SK-N-SH treated with all-trans-retinoic acid at 6 μM for 48 hours (cell line): ENCODE results near the gene TXNDC11.

Source experiments
- ATAC-seq: fragments of 200-7000 bp; cut with Tn5 transposase; 3 replicates; pipeline ENCODE4 v1.9.1; 2020; ENCODE audit warnings: mild to moderate bottlenecking, moderate library complexity
- ARNTL ChIP-seq: fragments of 450-650 bp; formaldehyde crosslinking; IDR thresholded peaks from 2 replicates; pipeline ENCODE4 v1.5.0; 2020; ENCODE audit warnings: low read depth, mild to moderate bottlenecking, moderate library complexity, borderline replicate concordance
- BACH2 ChIP-seq: fragments of 250-450 bp; sonication (Bioruptor Pico); IDR thresholded peaks from 2 replicates; pipeline ENCODE4 v1.9.0; 2021; ENCODE audit warnings: mild to moderate bottlenecking, borderline replicate concordance
- ESRRG ChIP-seq: fragments of 250-450 bp; sonication (Bioruptor Pico); IDR thresholded peaks from 2 replicates; pipeline ENCODE4 v1.6.1; 2021; ENCODE audit warnings: mild to moderate bottlenecking
- GLIS3 ChIP-seq: fragments of 250-450 bp; sonication (Bioruptor Pico); IDR thresholded peaks from 2 replicates; pipeline ENCODE4 v1.5.0; 2020; ENCODE audit warnings: mild to moderate bottlenecking, moderate library complexity
- ISL1 ChIP-seq: fragments of 250-450 bp; sonication (Bioruptor Pico); IDR thresholded peaks from 2 replicates; pipeline ENCODE4 v2.1.2; 2022; ENCODE audit warnings: mild to moderate bottlenecking, moderate library complexity
- OSR1 ChIP-seq: fragments of 250-450 bp; sonication (Bioruptor Pico); IDR thresholded peaks from 2 replicates; pipeline ENCODE4 v1.8.0; 2022; ENCODE audit warnings: moderate library complexity, mild to moderate bottlenecking, inconsistent platforms
- PATZ1 ChIP-seq: fragments of 250-450 bp; sonication (Bioruptor Pico); IDR thresholded peaks from 2 replicates; pipeline ENCODE4 v1.8.0; 2020; ENCODE audit warnings: mild to moderate bottlenecking, moderate library complexity, borderline replicate concordance
- RARB ChIP-seq: fragments of 250-450 bp; sonication (Bioruptor Pico); IDR thresholded peaks from 2 replicates; pipeline ENCODE4 v1.8.0; 2021; ENCODE audit warnings: mild to moderate bottlenecking, moderate library complexity
- SNAI2 ChIP-seq: fragments of 250-450 bp; sonication (Bioruptor Pico); IDR thresholded peaks from 2 replicates; pipeline ENCODE4 v1.5.0; 2020; ENCODE audit warnings: mild to moderate bottlenecking, moderate library complexity
- TCF4 ChIP-seq: fragments of 250-450 bp; sonication (Bioruptor Pico); IDR thresholded peaks from 2 replicates; pipeline ENCODE4 v1.8.0; 2021; ENCODE audit warnings: mild to moderate bottlenecking, moderate library complexity, borderline replicate concordance
- TOX ChIP-seq: fragments of 250-450 bp; sonication (Bioruptor Pico); IDR thresholded peaks from 2 replicates; pipeline ENCODE4 v1.8.0; 2021; ENCODE audit warnings: mild to moderate bottlenecking, moderate library complexity, borderline replicate concordance
- TSHZ2 ChIP-seq: fragments of 250-450 bp; sonication (Bioruptor Pico); IDR thresholded peaks from 2 replicates; pipeline ENCODE4 v1.5.0; 2020; ENCODE audit warnings: mild to moderate bottlenecking, moderate library complexity
- ZC3H10 ChIP-seq: fragments of 250-450 bp; sonication (Bioruptor Pico); IDR thresholded peaks from 2 replicates; pipeline ENCODE4 v1.5.1; 2021; ENCODE audit warnings: mild to moderate bottlenecking, moderate library complexity
- ZFP3 ChIP-seq: fragments of 250-450 bp; sonication (Bioruptor Pico); IDR thresholded peaks from 2 replicates; pipeline ENCODE4 v1.5.0; 2020; ENCODE audit warnings: mild to moderate bottlenecking, moderate library complexity
- ZFP30 ChIP-seq: fragments of 450-650 bp; formaldehyde crosslinking; IDR thresholded peaks from 2 replicates; pipeline ENCODE4 v1.5.0; 2022; ENCODE audit warnings: mild to moderate bottlenecking, moderate library complexity
- ZNF8 ChIP-seq: fragments of 450-650 bp; formaldehyde crosslinking; IDR thresholded peaks from 2 replicates; pipeline ENCODE4 v1.5.0; 2020; ENCODE audit warnings: mild to moderate bottlenecking, moderate library complexity
- TF ChIP-seq, protein P1 (sequence below): fragments of 250-450 bp; sonication (Bioruptor Pico); IDR thresholded peaks from 2 replicates; pipeline ENCODE4 v1.8.0; 2021; ENCODE audit warnings: low read depth, mild to moderate bottlenecking, moderate library complexity, borderline replicate concordance
- TF ChIP-seq, protein P2 (sequence below): fragments of 250-450 bp; sonication (Bioruptor Pico); IDR thresholded peaks from 2 replicates; pipeline ENCODE4 v1.5.1; 2021; ENCODE audit warnings: mild to moderate bottlenecking, moderate library complexity
- TF ChIP-seq, protein P3 (sequence below): fragments of 250-450 bp; sonication (Bioruptor Pico); IDR thresholded peaks from 2 replicates; pipeline ENCODE4 v1.5.1; 2020; ENCODE audit warnings: low read depth, mild to moderate bottlenecking, moderate library complexity

The TXNDC11 gene

GRCh38 chr16:11634312-11634711, 108.3 kb downstream of the TXNDC11 start:
- TF ChIP-seq TCF4 (no peak), TSHZ2 (CRISPR knock-in tag) (no peak), ISL1 (CRISPR knock-in tag) (no peak), RARB (CRISPR knock-in tag) (no peak), GLIS3 (no peak), ZC3H10 (CRISPR knock-in tag) (no peak), ZFP3 (CRISPR knock-in tag) (no peak), ARNTL (CRISPR knock-in tag) (no peak), BACH2 (CRISPR knock-in tag) (no peak), ZFP30 (CRISPR knock-in tag) (no peak)
- TF ChIP-seq, protein P1, sequence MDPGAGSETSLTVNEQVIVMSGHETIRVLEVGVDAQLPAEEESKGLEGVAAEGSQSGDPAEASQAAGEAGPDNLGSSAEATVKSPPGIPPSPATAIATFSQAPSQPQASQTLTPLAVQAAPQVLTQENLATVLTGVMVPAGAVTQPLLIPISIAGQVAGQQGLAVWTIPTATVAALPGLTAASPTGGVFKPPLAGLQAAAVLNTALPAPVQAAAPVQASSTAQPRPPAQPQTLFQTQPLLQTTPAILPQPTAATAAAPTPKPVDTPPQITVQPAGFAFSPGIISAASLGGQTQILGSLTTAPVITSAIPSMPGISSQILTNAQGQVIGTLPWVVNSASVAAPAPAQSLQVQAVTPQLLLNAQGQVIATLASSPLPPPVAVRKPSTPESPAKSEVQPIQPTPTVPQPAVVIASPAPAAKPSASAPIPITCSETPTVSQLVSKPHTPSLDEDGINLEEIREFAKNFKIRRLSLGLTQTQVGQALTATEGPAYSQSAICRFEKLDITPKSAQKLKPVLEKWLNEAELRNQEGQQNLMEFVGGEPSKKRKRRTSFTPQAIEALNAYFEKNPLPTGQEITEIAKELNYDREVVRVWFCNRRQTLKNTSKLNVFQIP (CRISPR knock-in tag): no peak
- TF ChIP-seq, protein P2, sequence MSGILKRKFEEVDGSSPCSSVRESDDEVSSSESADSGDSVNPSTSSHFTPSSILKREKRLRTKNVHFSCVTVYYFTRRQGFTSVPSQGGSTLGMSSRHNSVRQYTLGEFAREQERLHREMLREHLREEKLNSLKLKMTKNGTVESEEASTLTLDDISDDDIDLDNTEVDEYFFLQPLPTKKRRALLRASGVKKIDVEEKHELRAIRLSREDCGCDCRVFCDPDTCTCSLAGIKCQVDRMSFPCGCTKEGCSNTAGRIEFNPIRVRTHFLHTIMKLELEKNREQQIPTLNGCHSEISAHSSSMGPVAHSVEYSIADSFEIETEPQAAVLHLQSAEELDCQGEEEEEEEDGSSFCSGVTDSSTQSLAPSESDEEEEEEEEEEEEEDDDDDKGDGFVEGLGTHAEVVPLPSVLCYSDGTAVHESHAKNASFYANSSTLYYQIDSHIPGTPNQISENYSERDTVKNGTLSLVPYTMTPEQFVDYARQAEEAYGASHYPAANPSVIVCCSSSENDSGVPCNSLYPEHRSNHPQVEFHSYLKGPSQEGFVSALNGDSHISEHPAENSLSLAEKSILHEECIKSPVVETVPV (CRISPR knock-in tag): no peak
- TF ChIP-seq, all 23 proteins: peak for 0
- ATAC-seq: no peak

DNA sequence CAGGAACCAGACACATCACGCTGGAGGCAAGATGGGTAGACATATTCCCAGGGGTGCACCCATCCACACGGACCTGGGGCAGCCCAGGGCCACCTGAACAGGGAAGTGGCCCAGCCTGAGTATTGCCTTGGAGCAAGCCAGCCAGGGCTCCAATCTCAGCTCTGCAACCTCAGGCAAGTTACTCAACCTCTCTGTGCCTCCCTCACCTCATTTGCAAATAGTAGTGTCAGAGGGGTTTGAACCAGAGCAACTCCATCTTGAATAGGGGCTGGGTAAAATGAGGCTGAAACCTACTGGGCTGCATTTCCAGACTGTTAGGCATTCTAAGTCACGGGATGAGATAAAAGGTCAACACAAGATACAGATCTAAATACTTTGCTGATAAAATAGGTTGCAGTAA, 109.5 kb downstream of the TXNDC11 start:
- TF ChIP-seq, protein P2 (CRISPR knock-in tag): no peak
- TF ChIP-seq OSR1 (CRISPR knock-in tag) (no peak), GLIS3 (no peak), TCF4 (no peak), ZNF8 (no peak), ZFP30 (CRISPR knock-in tag) (no peak), SNAI2 (CRISPR knock-in tag) (no peak), ZC3H10 (CRISPR knock-in tag) (no peak), ESRRG (no peak), RARB (CRISPR knock-in tag) (no peak), ARNTL (CRISPR knock-in tag) (no peak), PATZ1 (no peak), TOX (CRISPR knock-in tag) (no peak), TSHZ2 (CRISPR knock-in tag) (no peak)
- TF ChIP-seq, protein P3, sequence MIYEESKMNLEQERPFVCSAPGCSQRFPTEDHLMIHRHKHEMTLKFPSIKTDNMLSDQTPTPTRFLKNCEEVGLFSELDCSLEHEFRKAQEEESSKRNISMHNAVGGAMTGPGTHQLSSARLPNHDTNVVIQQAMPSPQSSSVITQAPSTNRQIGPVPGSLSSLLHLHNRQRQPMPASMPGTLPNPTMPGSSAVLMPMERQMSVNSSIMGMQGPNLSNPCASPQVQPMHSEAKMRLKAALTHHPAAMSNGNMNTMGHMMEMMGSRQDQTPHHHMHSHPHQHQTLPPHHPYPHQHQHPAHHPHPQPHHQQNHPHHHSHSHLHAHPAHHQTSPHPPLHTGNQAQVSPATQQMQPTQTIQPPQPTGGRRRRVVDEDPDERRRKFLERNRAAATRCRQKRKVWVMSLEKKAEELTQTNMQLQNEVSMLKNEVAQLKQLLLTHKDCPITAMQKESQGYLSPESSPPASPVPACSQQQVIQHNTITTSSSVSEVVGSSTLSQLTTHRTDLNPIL (CRISPR knock-in tag): no peak
- ATAC-seq: no peak
